ENCODE results near the gene POLR1C.

DNA sequence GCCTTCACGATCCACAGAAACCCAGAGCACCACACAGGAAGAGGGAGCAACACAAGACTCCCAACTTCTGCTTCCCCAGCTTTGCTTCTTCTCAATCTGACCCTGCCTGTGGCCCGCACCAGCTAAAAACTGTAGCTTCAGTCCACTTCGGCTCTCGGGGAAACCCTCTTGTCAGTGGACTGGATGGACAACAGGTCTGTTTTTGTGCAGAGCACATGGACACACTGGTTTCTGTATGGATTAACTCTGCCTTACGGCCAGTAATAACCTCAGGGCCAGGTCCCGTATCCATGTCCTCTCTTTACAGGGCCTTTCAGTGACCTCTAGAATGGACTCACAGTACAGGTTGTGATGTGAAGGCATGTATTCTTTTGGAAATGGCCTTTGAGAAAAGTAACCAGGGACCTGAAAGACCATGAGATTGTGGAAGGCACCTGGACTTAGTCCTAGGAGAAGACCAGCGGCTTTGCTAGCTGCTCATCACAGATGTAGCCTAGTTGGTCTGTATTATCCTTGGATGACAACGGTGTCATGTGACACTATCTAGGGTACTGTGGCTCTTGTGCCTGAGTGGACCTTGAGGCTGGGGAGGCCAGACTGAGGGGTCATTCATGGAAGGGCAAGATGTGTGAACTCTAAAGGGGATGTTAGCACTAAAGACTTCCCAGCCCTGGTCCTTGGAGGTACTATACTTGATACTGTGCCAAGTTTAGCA lies 5.8 kb downstream of the POLR1C start:
- TF ChIP-seq, protein P1, sequence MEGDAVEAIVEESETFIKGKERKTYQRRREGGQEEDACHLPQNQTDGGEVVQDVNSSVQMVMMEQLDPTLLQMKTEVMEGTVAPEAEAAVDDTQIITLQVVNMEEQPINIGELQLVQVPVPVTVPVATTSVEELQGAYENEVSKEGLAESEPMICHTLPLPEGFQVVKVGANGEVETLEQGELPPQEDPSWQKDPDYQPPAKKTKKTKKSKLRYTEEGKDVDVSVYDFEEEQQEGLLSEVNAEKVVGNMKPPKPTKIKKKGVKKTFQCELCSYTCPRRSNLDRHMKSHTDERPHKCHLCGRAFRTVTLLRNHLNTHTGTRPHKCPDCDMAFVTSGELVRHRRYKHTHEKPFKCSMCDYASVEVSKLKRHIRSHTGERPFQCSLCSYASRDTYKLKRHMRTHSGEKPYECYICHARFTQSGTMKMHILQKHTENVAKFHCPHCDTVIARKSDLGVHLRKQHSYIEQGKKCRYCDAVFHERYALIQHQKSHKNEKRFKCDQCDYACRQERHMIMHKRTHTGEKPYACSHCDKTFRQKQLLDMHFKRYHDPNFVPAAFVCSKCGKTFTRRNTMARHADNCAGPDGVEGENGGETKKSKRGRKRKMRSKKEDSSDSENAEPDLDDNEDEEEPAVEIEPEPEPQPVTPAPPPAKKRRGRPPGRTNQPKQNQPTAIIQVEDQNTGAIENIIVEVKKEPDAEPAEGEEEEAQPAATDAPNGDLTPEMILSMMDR (conservative IDR thresholded peaks at IDR 0.05) = no peak
- TF ChIP-seq EZH2 (IDR thresholded peaks at IDR 0.05; ENCODE audit: low read depth) = no peak
